Activated CD4-positive, alpha-beta T cell treated with anti-CD3 and anti-CD28 coated beads, Interleukin-2, amount 50 U/mL, for 1 hour (primary cell): Measurements from ENCODE around the gene ORMDL1.
"Not testable (repeated sequence)": the region's sequence is repeated elsewhere in the genome, so short reads cannot be mapped to it uniquely, and the experiment has no call there.

Experiments used
- DNase-seq: peaks from one replicate; pipeline ENCODE4 v3.0.0-alpha.2; 2020

ORMDL1 gene

GRCh38 chr2:189770590-189771322 lies 13.4 kb downstream of the ORMDL1 start:
- DNase-seq = no peak

- no peak for DNase-seq
Measured at GRCh38 chr2:189763908-189764661, 20.1 kb downstream of the ORMDL1 start.

- DNase-seq = peak; percentile 94
Measured at GRCh38 chr2:189762551-189763298, 21.4 kb downstream of the ORMDL1 start, which contains the start of gene OSGEPL1. OSGEPL1 (minus strand) TSS chr2:189762792; CDS start chr2:189761640, 1,152 bp downstream.

GRCh38 chr2:189762229-189762550 lies 21.9 kb downstream of the ORMDL1 start:
- no peak for DNase-seq

- DNase-seq = not testable (repeated sequence)
Measured at GRCh38 chr2:189760154-189760553, 24.0 kb downstream of the ORMDL1 start.

GRCh38 chr2:189756311-189756952 lies 27.7 kb downstream of the ORMDL1 start:
- no peak for DNase-seq

- peak; percentile 34 for DNase-seq
Measured at GRCh38 chr2:189751080-189751658, 33.0 kb downstream of the ORMDL1 start.

- DNase-seq = no peak
Measured at GRCh38 chr2:189729430-189729829, 54.7 kb downstream of the ORMDL1 start.

GRCh38 chr2:189726849-189727248 lies 57.3 kb downstream of the ORMDL1 start:
- DNase-seq = no peak

GRCh38 chr2:189726271-189726670 lies 57.9 kb downstream of the ORMDL1 start:
- no peak for DNase-seq

GRCh38 chr2:189723192-189723591 lies 60.9 kb downstream of the ORMDL1 start:
- DNase-seq = no peak
